ENCODE data around the gene MRGPRG.

MRGPRG gene

DNA sequence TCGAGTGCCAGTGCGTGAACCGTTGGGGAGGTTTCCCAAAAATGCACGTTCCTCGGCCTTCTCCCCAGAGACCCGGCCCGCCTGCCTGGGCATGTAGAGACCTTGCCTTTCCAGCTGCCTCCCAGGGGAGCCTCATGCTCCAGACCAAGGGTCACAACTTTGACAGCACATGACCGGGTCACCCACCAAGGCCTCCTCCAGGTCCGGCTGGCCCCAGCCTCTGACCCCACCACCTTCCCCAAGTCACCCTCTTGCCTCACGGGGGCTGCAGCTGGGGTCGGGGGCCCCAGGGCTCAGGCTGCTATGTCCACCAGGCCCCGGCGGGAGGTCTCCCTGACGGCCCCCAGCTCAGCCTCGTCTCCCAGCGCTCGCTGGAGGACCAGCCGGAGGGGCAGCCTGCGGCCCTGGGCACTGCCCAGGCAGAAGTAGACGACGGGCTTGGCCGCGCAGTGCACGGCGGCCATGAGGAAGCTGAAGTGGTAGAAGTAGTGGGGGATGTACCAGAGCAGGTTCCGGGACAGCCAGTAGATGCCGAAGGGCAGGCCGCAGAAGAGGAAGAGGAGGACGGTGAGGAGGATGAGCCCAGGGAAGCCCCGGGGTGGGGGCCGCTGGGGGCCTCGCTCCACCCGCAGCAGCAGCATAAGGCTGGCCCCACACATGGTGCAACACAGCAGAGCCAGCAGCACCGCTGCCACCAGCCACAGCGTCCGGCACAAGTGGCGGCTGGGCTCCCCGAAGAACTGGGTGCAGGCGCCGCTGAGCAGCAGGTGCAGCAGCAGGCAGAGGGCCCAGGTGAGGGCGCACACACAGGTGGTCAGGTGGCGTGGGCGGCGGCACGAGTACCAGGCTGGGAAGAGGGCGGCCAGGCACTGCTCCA lies 9.2 kb upstream of the MRGPRG start:
- H3K4me1 ChIP-seq (ENCODE audit: control insufficient read depth, low read length) = no peaks in the 10 kb centered on the region
- H3K36me3 ChIP-seq (ENCODE audit: control insufficient read depth, low read length) = no peaks in the 10 kb centered on the region
- H4K20me1 ChIP-seq (ENCODE audit: control insufficient read depth, insufficient read depth, low read depth, low read length) = no peaks in the 10 kb centered on the region
- H3K4me3 ChIP-seq (ENCODE audit: low read length) = no peak overlapping the region
- no peak overlapping the region for H3K4me2 ChIP-seq (ENCODE audit: low read length)
- H3K27ac ChIP-seq (ENCODE audit: low read depth, low read length) = no peak overlapping the region
- H3K9me3 ChIP-seq (ENCODE audit: control insufficient read depth, insufficient read depth, low read length) = no peaks in the 10 kb centered on the region
- H3K9me2 ChIP-seq (replicated peaks; ENCODE audit: control insufficient read depth, low read length) = no peaks in the 10 kb centered on the region
- H3K27me3 ChIP-seq (ENCODE audit: control insufficient read depth, low read length) = no peaks in the 10 kb centered on the region
- H3F3A ChIP-seq (ENCODE audit: control insufficient read depth, insufficient read depth) = no peaks in the 10 kb centered on the region
- H3K79me2 ChIP-seq (ENCODE audit: control insufficient read depth, low read length) = no peaks in the 10 kb centered on the region
- TF ChIP-seq CTCF (IDR thresholded peaks at IDR 0.05; ENCODE audit: low read depth, low read length, poor library complexity, severe bottlenecking) = no peak
- TF ChIP-seq EZH2phosphoT487 (IDR thresholded peaks at IDR 0.05; ENCODE audit: borderline replicate concordance, low read length) = no peak

- no peaks in the 10 kb centered on the region for H3F3A ChIP-seq (ENCODE audit: control insufficient read depth, insufficient read depth)
- no peak overlapping the region for H3K4me2 ChIP-seq (ENCODE audit: low read length)
- H3K9me3 ChIP-seq (ENCODE audit: control insufficient read depth, insufficient read depth, low read length) = no peaks in the 10 kb centered on the region
- H3K27ac ChIP-seq (ENCODE audit: low read depth, low read length) = no peak overlapping the region
- H3K4me3 ChIP-seq (ENCODE audit: low read length) = no peak overlapping the region
- H3K27me3 ChIP-seq (ENCODE audit: control insufficient read depth, low read length) = no peaks in the 10 kb centered on the region
- no peaks in the 10 kb centered on the region for H3K4me1 ChIP-seq (ENCODE audit: control insufficient read depth, low read length)
- no peaks in the 10 kb centered on the region for H3K9me2 ChIP-seq (replicated peaks; ENCODE audit: control insufficient read depth, low read length)
- H3K79me2 ChIP-seq (ENCODE audit: control insufficient read depth, low read length) = no peaks in the 10 kb centered on the region
- TF ChIP-seq CTCF (IDR thresholded peaks at IDR 0.05; ENCODE audit: low read depth, low read length, poor library complexity, severe bottlenecking) (no peak), EZH2phosphoT487 (IDR thresholded peaks at IDR 0.05; ENCODE audit: borderline replicate concordance, low read length) (no peak)
- no peaks in the 10 kb centered on the region for H3K36me3 ChIP-seq (ENCODE audit: control insufficient read depth, low read length)
- no peaks in the 10 kb centered on the region for H4K20me1 ChIP-seq (ENCODE audit: control insufficient read depth, insufficient read depth, low read depth, low read length)
These were observed 8.4 kb upstream of the MRGPRG start for GRCh38 chr11:3226846-3227567.

- H3K79me2 ChIP-seq (ENCODE audit: control insufficient read depth, low read length) = no peaks in the 10 kb centered on the region
- H3K27ac ChIP-seq (ENCODE audit: low read depth, low read length) = no peak overlapping the region
- no peaks in the 10 kb centered on the region for H3K27me3 ChIP-seq (ENCODE audit: control insufficient read depth, low read length)
- H3K36me3 ChIP-seq (ENCODE audit: control insufficient read depth, low read length) = no peaks in the 10 kb centered on the region
- no peaks in the 10 kb centered on the region for H3K9me2 ChIP-seq (replicated peaks; ENCODE audit: control insufficient read depth, low read length)
- no peaks in the 10 kb centered on the region for H3K4me1 ChIP-seq (ENCODE audit: control insufficient read depth, low read length)
- no peaks in the 10 kb centered on the region for H4K20me1 ChIP-seq (ENCODE audit: control insufficient read depth, insufficient read depth, low read depth, low read length)
- H3K9me3 ChIP-seq (ENCODE audit: control insufficient read depth, insufficient read depth, low read length) = no peaks in the 10 kb centered on the region
- no peak overlapping the region for H3K4me3 ChIP-seq (ENCODE audit: low read length)
- H3F3A ChIP-seq (ENCODE audit: control insufficient read depth, insufficient read depth) = no peaks in the 10 kb centered on the region
- H3K4me2 ChIP-seq (ENCODE audit: low read length) = no peak overlapping the region
- TF ChIP-seq CTCF (IDR thresholded peaks at IDR 0.05; ENCODE audit: low read depth, low read length, poor library complexity, severe bottlenecking) (no peak), EZH2phosphoT487 (IDR thresholded peaks at IDR 0.05; ENCODE audit: borderline replicate concordance, low read length) (no peak)
These were observed 7.5 kb upstream of the MRGPRG start for GRCh38 chr11:3225826-3226750.
